Upper lobe of left lung (tissue), 4 donors: ENCODE measurements around the gene KDF1.

Experiments used
- CTCF ChIP-seq, 6 experiments: fragments of 450-650 bp in 4 of 6; fragments of 200-600 bp in 2 of 6; sonication (generic) in 2 of 6; IDR thresholded peaks; one replicate each; pipeline ENCODE4 v1.5.1; 2016 to 2019; ENCODE audit warnings: antibody characterized with exemption in 6 of 6
- POLR2A ChIP-seq, 4 donors: fragments of 450-650 bp; IDR thresholded peaks; one replicate each; pipeline ENCODE4 v1.5.1; 2016 to 2017; ENCODE audit warnings: antibody characterized with exemption in 4 of 4, mild to moderate bottlenecking in 2 of 4
- POLR2AphosphoS5 ChIP-seq, 2 donors: sonication (generic); formaldehyde crosslinking; IDR thresholded peaks; one replicate each; pipeline ENCODE4 v1.5.1; 2017; ENCODE audit warnings: antibody characterized with exemption in 2 of 2

GRCh38 chr1:26922431-26922729 is 37.9 kb downstream of the KDF1 start:
- TF ChIP-seq CTCF (IDR thresholded peaks at IDR 0.05) (no peak), POLR2A (IDR thresholded peaks at IDR 0.05) (no peak), POLR2AphosphoS5 (IDR thresholded peaks at IDR 0.05) (no peak)
